Effector memory CD4-positive, alpha-beta T cell (primary cell): ENCODE data around the gene CD2AP.
"Not testable (repeated sequence)": the region's sequence is repeated elsewhere in the genome, so short reads cannot be mapped to it uniquely, and the experiment has no call there.

Source experiments
- DNase-seq, 3 donors: peaks; one replicate each; pipeline ENCODE4 v3.0.0-alpha.2; 2020
- H3K27ac ChIP-seq: 2 replicates; pipeline ENCODE4 v1.7.0; 2013; ENCODE audit warnings: mild to moderate bottlenecking, low read length, moderate library complexity; ENCODE audit not compliant: insufficient read depth, poor library complexity, severe bottlenecking
- H3K27me3 ChIP-seq: replicated peaks from 2 replicates; pipeline ENCODE4 v1.7.0; 2013; ENCODE audit warnings: mild to moderate bottlenecking, low read length; ENCODE audit not compliant: insufficient read depth, control insufficient read depth, poor library complexity, severe bottlenecking
- H3K36me3 ChIP-seq: 2 replicates; pipeline ENCODE4 v1.7.0; 2013; ENCODE audit warnings: mild to moderate bottlenecking, low read length, moderate library complexity; ENCODE audit not compliant: control insufficient read depth, insufficient read depth
- H3K4me1 ChIP-seq: 2 replicates; pipeline ENCODE4 v1.7.0; 2013; ENCODE audit warnings: low read length, mild to moderate bottlenecking; ENCODE audit not compliant: control insufficient read depth, insufficient read depth, poor library complexity, severe bottlenecking
- H3K4me3 ChIP-seq: 2 replicates; pipeline ENCODE4 v1.7.0; 2013; ENCODE audit warnings: low read length, low read depth, mild to moderate bottlenecking; ENCODE audit not compliant: insufficient read depth, poor library complexity, severe bottlenecking
- H3K9me3 ChIP-seq: 2 replicates; pipeline ENCODE4 v1.7.0; 2013; ENCODE audit warnings: mild to moderate bottlenecking, low read length, moderate library complexity; ENCODE audit not compliant: control insufficient read depth

Gene CD2AP

DNA sequence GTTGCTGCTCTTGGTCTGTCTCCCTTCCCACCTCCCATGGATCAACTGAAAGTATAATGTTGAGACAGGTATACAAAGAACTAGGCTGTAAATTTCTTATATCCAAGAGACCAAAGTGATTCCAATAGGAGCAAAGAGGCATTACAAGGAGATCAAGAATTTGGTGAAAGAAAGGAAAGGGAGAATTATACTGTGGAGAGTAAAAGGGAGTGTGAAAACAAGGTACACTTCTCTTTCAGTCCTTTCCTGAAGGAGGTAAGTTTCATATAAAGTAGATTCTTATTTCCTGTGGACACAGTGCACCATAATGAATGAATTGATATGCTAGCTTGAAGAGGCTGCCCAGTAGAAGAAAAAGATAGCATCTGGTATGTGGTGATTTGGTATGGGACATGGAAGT, 49.7 kb downstream of the CD2AP start:
- H3K9me3 ChIP-seq, result no peaks in the 10 kb centered on the region
- H3K27ac ChIP-seq, result no peak overlapping the region
- H3K4me3 ChIP-seq, result no peak overlapping the region
- no peaks in the 10 kb centered on the region for H3K27me3 ChIP-seq
- H3K36me3 ChIP-seq, result no peaks in the 10 kb centered on the region
- H3K4me1 ChIP-seq, result no peaks in the 10 kb centered on the region
- DNase-seq, result no peak

- H3K27me3 ChIP-seq, result no peaks in the 10 kb centered on the region
- H3K27ac ChIP-seq, result no peak overlapping the region
- H3K36me3 ChIP-seq, result peaks cover 7% of the 10 kb centered on the region
- H3K4me3 ChIP-seq, result no peak overlapping the region
- no peaks in the 10 kb centered on the region for H3K4me1 ChIP-seq
- DNase-seq, result no peak
- H3K9me3 ChIP-seq, result no peaks in the 10 kb centered on the region
These were observed 52.1 kb downstream of the CD2AP start for GRCh38 chr6:47529734-47530133.

DNA sequence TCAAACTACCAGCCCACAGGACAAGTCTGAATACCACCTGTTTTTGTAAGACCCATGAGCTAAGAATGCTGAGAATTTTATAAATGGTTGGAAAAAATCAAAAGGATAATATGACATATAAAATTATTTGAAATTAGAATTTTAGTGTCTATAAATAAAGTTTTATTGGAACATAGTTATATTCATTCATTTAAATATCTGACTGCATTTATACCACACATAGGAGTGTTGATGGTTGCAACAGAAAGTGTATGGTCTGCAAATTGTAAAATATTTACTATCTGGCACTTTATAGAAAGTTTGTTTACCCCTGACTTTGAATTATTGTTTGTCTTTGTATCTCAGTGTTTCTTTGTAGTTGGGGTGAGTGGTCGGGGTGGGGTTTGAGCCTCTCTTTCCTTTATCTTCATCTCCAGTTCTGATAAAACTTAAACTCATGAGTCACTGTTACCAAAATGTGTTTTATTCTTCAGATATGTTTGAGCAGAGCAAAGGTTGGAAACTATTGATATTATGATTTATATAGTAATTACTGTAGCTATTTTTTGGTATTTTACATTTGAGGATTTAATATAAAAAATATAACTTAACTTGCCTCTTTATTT, 55.5 kb downstream of the CD2AP start:
- H3K27ac ChIP-seq, result no peak overlapping the region
- H3K4me3 ChIP-seq, result no peak overlapping the region
- DNase-seq, result no peak
- H3K9me3 ChIP-seq, result no peaks in the 10 kb centered on the region
- no peaks in the 10 kb centered on the region for H3K4me1 ChIP-seq
- no peaks in the 10 kb centered on the region for H3K27me3 ChIP-seq
- peaks cover 10% of the 10 kb centered on the region for H3K36me3 ChIP-seq

DNA sequence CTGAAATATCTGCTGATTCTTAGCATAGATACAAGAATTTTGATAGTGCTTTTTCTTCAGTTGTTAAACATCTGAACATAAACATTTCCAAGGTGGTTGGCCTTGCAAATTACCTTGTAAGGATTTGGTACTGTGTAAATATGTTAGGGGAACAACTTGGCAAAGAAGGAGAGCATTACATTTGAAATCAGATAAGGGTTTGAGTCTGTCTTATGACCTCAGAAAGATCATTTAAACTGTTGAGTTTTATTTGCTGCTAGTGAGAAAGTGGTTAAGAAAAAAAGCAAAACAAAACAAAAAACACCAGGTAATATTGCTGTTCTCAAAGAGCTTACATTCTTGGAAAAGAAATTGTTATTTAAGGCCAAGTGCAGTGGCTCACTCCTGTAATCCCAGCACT, 56.5 kb downstream of the CD2AP start:
- no peak for DNase-seq
- no peaks in the 10 kb centered on the region for H3K4me1 ChIP-seq
- H3K27me3 ChIP-seq, result no peaks in the 10 kb centered on the region
- H3K9me3 ChIP-seq, result no peaks in the 10 kb centered on the region
- no peak overlapping the region for H3K4me3 ChIP-seq
- peaks cover 10% of the 10 kb centered on the region for H3K36me3 ChIP-seq
- H3K27ac ChIP-seq, result no peak overlapping the region

DNA sequence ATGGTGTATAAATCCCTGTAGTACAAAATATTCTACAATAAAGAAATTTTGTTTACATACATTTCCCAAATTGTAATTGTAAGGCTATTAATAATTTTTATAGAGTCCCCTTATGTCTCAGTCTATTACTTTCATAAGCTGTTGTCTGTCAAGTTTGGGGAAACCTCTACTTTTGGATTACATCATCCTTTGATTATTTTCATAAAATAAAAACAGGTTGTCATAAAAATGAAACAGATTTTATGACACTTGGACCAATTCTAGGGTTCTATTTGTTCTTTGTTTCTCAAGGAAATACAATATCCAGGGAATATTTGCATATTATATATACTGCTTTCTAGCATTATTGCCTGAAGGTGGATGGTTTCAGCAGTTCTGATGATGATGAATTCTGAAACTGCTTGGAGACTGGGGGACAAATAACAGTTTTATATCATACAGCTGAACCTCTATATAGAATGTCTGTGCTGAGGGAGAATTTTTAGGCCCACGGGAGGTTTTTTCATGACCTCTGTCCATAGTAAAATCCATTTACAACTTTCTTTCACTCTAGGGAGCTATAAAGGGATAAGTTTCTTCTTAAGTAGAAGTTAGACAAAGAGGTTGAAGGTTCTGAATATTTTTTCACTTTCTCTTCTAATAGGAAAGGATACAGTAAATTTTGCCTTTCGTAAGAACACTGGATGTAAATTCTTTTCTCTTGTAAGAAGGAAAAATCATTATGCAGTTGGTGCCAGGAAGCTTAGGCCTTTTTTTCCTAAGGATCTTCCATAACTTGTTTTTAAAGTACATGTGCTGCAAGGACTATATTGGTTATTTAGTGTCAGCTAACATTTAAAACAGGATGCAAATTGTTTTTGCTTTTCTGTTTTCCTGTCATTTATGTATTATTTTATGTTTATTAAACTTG, 58.0 kb downstream of the CD2AP start:
- H3K27ac ChIP-seq, result no peak overlapping the region
- no peak overlapping the region for H3K4me3 ChIP-seq
- H3K36me3 ChIP-seq, result peaks cover 10% of the 10 kb centered on the region
- no peaks in the 10 kb centered on the region for H3K9me3 ChIP-seq
- DNase-seq, result no peak
- H3K27me3 ChIP-seq, result no peaks in the 10 kb centered on the region
- no peaks in the 10 kb centered on the region for H3K4me1 ChIP-seq

GRCh38 chr6:47536816-47537401, 59.3 kb downstream of the CD2AP start:
- Histone ChIP-seq H3K4me3 (no peak overlapping the region), H3K9me3 (no peaks in the 10 kb centered on the region), H3K27ac (no peak overlapping the region), H3K27me3 (no peaks in the 10 kb centered on the region), H3K4me1 (no peaks in the 10 kb centered on the region), H3K36me3 (peaks cover 10% of the 10 kb centered on the region)
- DNase-seq, result no peak

- Histone ChIP-seq H3K4me3 (no peak overlapping the region), H3K27me3 (no peaks in the 10 kb centered on the region), H3K27ac (no peak overlapping the region), H3K36me3 (peaks cover 17% of the 10 kb centered on the region), H3K4me1 (no peaks in the 10 kb centered on the region), H3K9me3 (no peaks in the 10 kb centered on the region)
- DNase-seq, result no peak
These were observed 67.6 kb downstream of the CD2AP start for GRCh38 chr6:47545223-47545622.

GRCh38 chr6:47551670-47552069, 74.1 kb downstream of the CD2AP start:
- H3K4me3 ChIP-seq, result no peak overlapping the region
- H3K27ac ChIP-seq, result no peak overlapping the region
- H3K36me3 ChIP-seq, result peaks cover 3% of the 10 kb centered on the region
- no peaks in the 10 kb centered on the region for H3K9me3 ChIP-seq
- H3K4me1 ChIP-seq, result no peaks in the 10 kb centered on the region
- DNase-seq, result no peak
- no peaks in the 10 kb centered on the region for H3K27me3 ChIP-seq

- H3K36me3 ChIP-seq, result no peaks in the 10 kb centered on the region
- DNase-seq, result no peak
- H3K4me3 ChIP-seq, result no peak overlapping the region
- no peaks in the 10 kb centered on the region for H3K27me3 ChIP-seq
- no peaks in the 10 kb centered on the region for H3K4me1 ChIP-seq
- no peaks in the 10 kb centered on the region for H3K9me3 ChIP-seq
- no peak overlapping the region for H3K27ac ChIP-seq
These were observed 74.7 kb downstream of the CD2AP start for GRCh38 chr6:47552319-47552718.

DNA sequence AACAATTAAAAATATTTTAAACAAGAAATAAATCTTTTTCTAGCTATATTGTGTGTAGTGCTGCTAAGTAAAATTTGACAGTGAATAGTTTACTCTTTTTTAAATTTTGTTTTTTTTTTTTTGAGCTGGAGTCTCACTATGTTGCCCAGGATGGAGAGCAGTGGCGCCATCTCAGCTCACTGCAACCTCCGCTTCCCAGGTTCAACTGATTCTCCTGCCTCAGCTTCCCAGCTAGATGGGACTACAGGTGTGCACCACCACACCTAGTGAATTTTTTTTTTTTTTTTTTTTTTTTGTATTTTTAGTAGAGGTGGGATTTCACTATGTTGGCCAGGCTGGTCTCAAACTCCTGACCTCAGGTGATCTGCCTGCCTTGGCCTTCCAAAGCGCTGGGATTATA, 75.7 kb downstream of the CD2AP start:
- H3K36me3 ChIP-seq, H3K27ac ChIP-seq, H3K27me3 ChIP-seq, H3K4me3 ChIP-seq, H3K9me3 ChIP-seq, H3K4me1 ChIP-seq, DNase-seq: not testable (repeated sequence)
